Endodermal cell (in vitro differentiated cells): ENCODE measurements around the gene SLC34A3. TPM values are rescaled to one million over a fixed set of nuclear protein-coding genes. Genes with fewer than 3 reads are reported as not detected.
A peak's percentile ranks its signal among the peaks of the same experiment; 100 is the strongest.

ENCODE experiments used
- DNase-seq: peaks from one replicate; pipeline ENCODE4 v3.0.0-alpha.2; 2017
- H3K27ac ChIP-seq: 2 replicates; pipeline ENCODE4 v1.5.1; 2013; ENCODE audit warnings: mild to moderate bottlenecking, low read depth, low read length, moderate library complexity
- H3K27me3 ChIP-seq: 2 replicates; pipeline ENCODE4 v1.6.1; 2013; ENCODE audit warnings: mild to moderate bottlenecking, low read length, moderate library complexity; ENCODE audit not compliant: insufficient read depth, control insufficient read depth, poor library complexity, severe bottlenecking
- H3K36me3 ChIP-seq: 2 replicates; pipeline ENCODE4 v1.7.0; 2013; ENCODE audit warnings: mild to moderate bottlenecking, low read length, moderate library complexity; ENCODE audit not compliant: control insufficient read depth, insufficient read depth
- H3K4me1 ChIP-seq: one replicate; pipeline ENCODE4 v1.7.0; 2013; ENCODE audit warnings: low read length; ENCODE audit not compliant: control insufficient read depth, insufficient read depth
- H3K4me3 ChIP-seq: 2 replicates; pipeline ENCODE4 v1.5.1; 2013; ENCODE audit warnings: mild to moderate bottlenecking, low read length, moderate library complexity
- H3K9ac ChIP-seq: 2 replicates; pipeline ENCODE4 v1.6.1; 2013; ENCODE audit warnings: mild to moderate bottlenecking, low read length, moderate library complexity; ENCODE audit not compliant: poor library complexity, severe bottlenecking; ENCODE audit errors: extremely low read depth
- H3K9me3 ChIP-seq: 2 replicates; pipeline ENCODE4 v1.6.1; 2013; ENCODE audit warnings: mild to moderate bottlenecking, low read length, moderate library complexity; ENCODE audit not compliant: control insufficient read depth
- H3K27ac Mint-ChIP-seq: 2 replicates; pipeline ENCODE4 v1.8.0; 2020; ENCODE audit warnings: mixed read lengths
- H3K27me3 Mint-ChIP-seq: 2 replicates; pipeline ENCODE4 v1.8.0; 2021; ENCODE audit warnings: mild to moderate bottlenecking, mixed read lengths; ENCODE audit not compliant: insufficient read depth
- H3K36me3 Mint-ChIP-seq: 2 replicates; pipeline ENCODE4 v1.8.0; 2020; ENCODE audit warnings: low read depth, mixed read lengths
- H3K4me1 Mint-ChIP-seq: 2 replicates; pipeline ENCODE4 v1.8.0; 2020; ENCODE audit warnings: mixed read lengths
- H3K4me3 Mint-ChIP-seq: 2 replicates; pipeline ENCODE4 v1.8.0; 2020; ENCODE audit warnings: mild to moderate bottlenecking, moderate library complexity, mixed read lengths
- H3K9me3 Mint-ChIP-seq: 2 replicates; pipeline ENCODE4 v1.8.0; 2020; ENCODE audit warnings: mild to moderate bottlenecking, mixed read lengths
- WGBS, 2 experiments: methylation state at CpG; one replicate each; pipeline versions ENCODE4 v1.1.5 to v1.1.7; 2013; ENCODE audit warnings: missing lambda C conversion rate in 2 of 2, mixed read lengths in 1 of 2; ENCODE audit not compliant: insufficient coverage in 1 of 2, insufficient read length in 1 of 2; 5-methylcytosine and 5-hydroxymethylcytosine counted together
- total RNA-seq, 2 donors: library from RNA; stranded (reverse); fragmentation: NEBNext Ultra II Directional in 1 of 2; extraction: Animal tissue kit (Norgen Biotek cat#: 25700) in 1 of 2; gene quantifications; 2 replicates in 1 of 2; 3 replicates in 1 of 2; pipeline ENCODE4 v1.2.1, GENCODE V29; 2021
- TF ChIP-seq, protein P1 (sequence below): fragments of 200-600 bp; sonication (generic); conservative IDR thresholded peaks from 2 replicates; pipeline ENCODE4 v1.5.0; 2021; ENCODE audit warnings: antibody characterized with exemption, mild to moderate bottlenecking

Gene SLC34A3
- total RNA-seq, 2 donors from 2014 or later, result 0.15 TPM; not detected in 1

- no peak for DNase-seq
Observed at GRCh38 chr9:137240318-137240840, 9.7 kb downstream of the SLC34A3 start.

DNA sequence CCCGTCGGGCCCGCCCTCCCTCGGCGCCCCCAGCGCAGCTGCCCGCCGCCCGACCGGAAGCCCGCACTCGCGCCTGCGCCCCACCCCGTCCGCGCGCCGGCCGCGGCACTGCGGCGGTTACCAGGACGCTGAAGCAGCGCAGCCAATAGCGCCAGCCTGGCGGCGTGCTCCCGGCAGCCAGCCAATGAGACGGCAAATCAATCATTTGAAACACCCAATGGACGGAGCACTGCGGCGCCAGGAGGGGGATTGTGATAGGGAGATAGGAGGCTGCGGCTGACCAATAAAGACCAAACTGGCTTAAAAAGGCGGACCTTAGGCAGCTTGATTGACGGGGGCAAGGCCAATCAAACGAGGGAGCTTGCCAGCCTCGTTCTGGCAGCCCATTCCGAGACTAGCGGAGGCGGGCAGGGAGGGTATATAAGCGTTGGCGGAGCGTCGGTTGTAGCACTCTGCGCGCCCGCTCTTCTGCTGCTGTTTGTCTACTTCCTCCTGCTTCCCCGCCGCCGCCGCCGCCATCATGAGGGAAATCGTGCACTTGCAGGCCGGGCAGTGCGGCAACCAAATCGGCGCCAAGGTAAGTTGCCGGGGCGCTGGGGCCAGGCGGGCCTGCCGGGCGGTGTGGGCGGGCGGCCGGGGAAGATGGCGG, 10.3 kb downstream of the SLC34A3 start, which contains the start of gene TUBB4B:
TSS of gene TUBB4B (plus strand) at position 447 of the 649 bp plus-strand sequence. CDS start at position 521, 74 bp downstream.
- Histone ChIP-seq H3K36me3 (peaks cover 27% of the 10 kb centered on the region), H3K4me3 (peak within 1 kb of the TSS; percentile 92), H3K4me1 (peaks cover 34% of the 10 kb centered on the region), H3K9me3 (no peaks in the 10 kb centered on the region), H3K27me3 (no peaks in the 10 kb centered on the region), H3K9ac (peak within 1 kb of the TSS; percentile 92), H3K27ac (peak within 1 kb of the TSS; percentile 87)
- Mint-ChIP-seq H3K4me1 (peaks cover 44% of the 10 kb centered on the region), H3K4me3 (peak within 1 kb of the TSS; percentile 85), H3K9me3 (no peaks in the 10 kb centered on the region), H3K36me3 (peaks cover 19% of the 10 kb centered on the region), H3K27ac (peak within 1 kb of the TSS; percentile 91), H3K27me3 (no peaks in the 10 kb centered on the region)
- peak; percentile 99 for DNase-seq
- TF ChIP-seq, protein P1, sequence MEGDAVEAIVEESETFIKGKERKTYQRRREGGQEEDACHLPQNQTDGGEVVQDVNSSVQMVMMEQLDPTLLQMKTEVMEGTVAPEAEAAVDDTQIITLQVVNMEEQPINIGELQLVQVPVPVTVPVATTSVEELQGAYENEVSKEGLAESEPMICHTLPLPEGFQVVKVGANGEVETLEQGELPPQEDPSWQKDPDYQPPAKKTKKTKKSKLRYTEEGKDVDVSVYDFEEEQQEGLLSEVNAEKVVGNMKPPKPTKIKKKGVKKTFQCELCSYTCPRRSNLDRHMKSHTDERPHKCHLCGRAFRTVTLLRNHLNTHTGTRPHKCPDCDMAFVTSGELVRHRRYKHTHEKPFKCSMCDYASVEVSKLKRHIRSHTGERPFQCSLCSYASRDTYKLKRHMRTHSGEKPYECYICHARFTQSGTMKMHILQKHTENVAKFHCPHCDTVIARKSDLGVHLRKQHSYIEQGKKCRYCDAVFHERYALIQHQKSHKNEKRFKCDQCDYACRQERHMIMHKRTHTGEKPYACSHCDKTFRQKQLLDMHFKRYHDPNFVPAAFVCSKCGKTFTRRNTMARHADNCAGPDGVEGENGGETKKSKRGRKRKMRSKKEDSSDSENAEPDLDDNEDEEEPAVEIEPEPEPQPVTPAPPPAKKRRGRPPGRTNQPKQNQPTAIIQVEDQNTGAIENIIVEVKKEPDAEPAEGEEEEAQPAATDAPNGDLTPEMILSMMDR, result no peak
- WGBS, 2 experiments, result 0% methylated on average over 26 to 67 of the region's 67 CpGs

More at GRCh38 chr9:137240318-137240840, 9.7 kb downstream of the SLC34A3 start:
- H3K9me3 ChIP-seq, result no peaks in the 10 kb centered on the region
- Mint-ChIP-seq H3K4me1 (peaks cover 42% of the 10 kb centered on the region), H3K36me3 (peaks cover 19% of the 10 kb centered on the region), H3K4me3 (peak overlapping the region; percentile 85), H3K27ac (no peak overlapping the region), H3K27me3 (no peaks in the 10 kb centered on the region), H3K9me3 (no peaks in the 10 kb centered on the region)
- 0% methylated on average over 6 to 58 of the region's 58 CpGs for WGBS, 2 experiments
- H3K36me3 ChIP-seq, result peaks cover 27% of the 10 kb centered on the region
- H3K4me1 ChIP-seq, result peaks cover 34% of the 10 kb centered on the region
- no peaks in the 10 kb centered on the region for H3K27me3 ChIP-seq
- peak overlapping the region; percentile 87 for H3K27ac ChIP-seq
- TF ChIP-seq, protein P1, result peak; percentile 31
- H3K9ac ChIP-seq, result peak overlapping the region; percentile 83
- peak overlapping the region; percentile 86 for H3K4me3 ChIP-seq

- peaks cover 27% of the 10 kb centered on the region for H3K36me3 ChIP-seq
- DNase-seq, result peak; percentile 68
- Mint-ChIP-seq H3K4me3 (peak overlapping the region; percentile 85), H3K9me3 (no peaks in the 10 kb centered on the region), H3K4me1 (peaks cover 44% of the 10 kb centered on the region), H3K27ac (peak overlapping the region; percentile 85), H3K27me3 (no peaks in the 10 kb centered on the region), H3K36me3 (peaks cover 19% of the 10 kb centered on the region)
- H3K9ac ChIP-seq, result peak overlapping the region; percentile 92
- 0 to 1% methylated on average over 25 to 83 of the region's 83 CpGs for whole genome bisulfite sequencing, 2 experiments
- peaks cover 34% of the 10 kb centered on the region for H3K4me1 ChIP-seq
- no peaks in the 10 kb centered on the region for H3K9me3 ChIP-seq
- H3K27me3 ChIP-seq, result no peaks in the 10 kb centered on the region
- peak overlapping the region; percentile 92 for H3K4me3 ChIP-seq
- no peak overlapping the region for H3K27ac ChIP-seq
- TF ChIP-seq, protein P1, result no peak
Observed at GRCh38 chr9:137241490-137242268, 11.0 kb downstream of the SLC34A3 start.
